NT2/D1 (cell line): Measurements from ENCODE around the gene ARPP19.

Experiments used
- YY1 ChIP-seq: IDR thresholded peaks from 2 replicates; pipeline ENCODE4 v1.6.1; 2011; ENCODE audit not compliant: insufficient read length, insufficient read depth
- ZNF274 ChIP-seq: IDR thresholded peaks from 2 replicates; pipeline ENCODE4 v1.6.1; 2011; ENCODE audit warnings: mild to moderate bottlenecking, low read depth, low read length

- TF ChIP-seq ZNF274: no peak
- TF ChIP-seq YY1: no peak
These were observed 57.7 kb downstream of the ARPP19 start for GRCh38 chr15:52511084-52511483.
